ENCODE measurements around the gene GALNT2. TPM values are rescaled to one million over a fixed set of nuclear protein-coding genes. Genes with fewer than 3 reads are reported as not detected.

Gene GALNT2
- total and polyA plus RNA-seq, 2 experiments from 2014 or later, result 17.8 to 48.3 TPM

DNA sequence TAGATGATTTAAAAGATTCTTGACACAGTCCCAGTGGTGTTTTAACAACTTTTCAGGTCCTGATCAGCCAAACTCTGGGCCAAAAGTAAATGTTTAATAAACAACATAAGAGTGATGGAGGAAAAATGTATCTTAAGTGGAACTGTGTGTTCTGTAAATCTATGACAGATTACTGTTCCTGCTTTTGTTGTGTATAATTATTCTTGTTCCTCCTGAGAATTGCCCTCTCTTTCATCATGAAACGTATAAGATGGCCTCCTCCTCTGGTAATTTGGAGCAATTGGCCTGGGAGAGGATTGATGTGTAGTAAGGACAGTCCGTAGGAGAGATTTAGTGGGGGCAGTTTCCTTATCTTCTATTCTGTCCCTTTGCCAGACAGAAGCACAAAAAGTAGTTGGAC lies 34.5 kb downstream of the GALNT2 start:
- ATAC-seq, result no peak
- H3K36me3 Mint-ChIP-seq (ENCODE audit: low read depth), result peaks cover 3% of the 10 kb centered on the region; the same call in 1 of the 3 replicates
- H3K4me1 ChIP-seq (ENCODE audit: insufficient read depth), result peaks cover 42% of the 10 kb centered on the region

More for the DNA sequence above, 34.5 kb downstream of the GALNT2 start:
- Histone ChIP-seq H3K4me2 (peak overlapping the region; percentile 25; the same call in 1 of the 2 replicates), H2AFZ (no peak overlapping the region), H3F3A (replicated peaks; ENCODE audit: low read depth) (no peaks in the 10 kb centered on the region), H3K79me2 (replicated peaks; ENCODE audit: insufficient read depth) (peaks cover 92% of the 10 kb centered on the region), H3K36me3 (ENCODE audit: insufficient read depth) (no peaks in the 10 kb centered on the region), H3K27me3 (ENCODE audit: insufficient read depth) (no peaks in the 10 kb centered on the region), H3K9me2 (ENCODE audit: insufficient read depth) (no peaks in the 10 kb centered on the region), H3K4me3 (no peak overlapping the region), H3K27ac (ENCODE audit: low read depth) (peak overlapping the region; percentile 70; the same call in 1 of the 2 replicates), H4K20me1 (replicated peaks; ENCODE audit: insufficient read depth) (peaks cover 21% of the 10 kb centered on the region)
- Mint-ChIP-seq H3K27me3 (ENCODE audit: insufficient read depth, low read depth, poor library complexity) (peaks cover 10% of the 10 kb centered on the region), H3K4me3 (no peak overlapping the region), H3K4me1 (peaks cover 55% of the 10 kb centered on the region), H3K9me3 (no peaks in the 10 kb centered on the region), H3K27ac (0 out of 2 replicates have a peak overlapping the region, but pooled peaks have one; percentile 19)
- TF ChIP-seq, protein P1, sequence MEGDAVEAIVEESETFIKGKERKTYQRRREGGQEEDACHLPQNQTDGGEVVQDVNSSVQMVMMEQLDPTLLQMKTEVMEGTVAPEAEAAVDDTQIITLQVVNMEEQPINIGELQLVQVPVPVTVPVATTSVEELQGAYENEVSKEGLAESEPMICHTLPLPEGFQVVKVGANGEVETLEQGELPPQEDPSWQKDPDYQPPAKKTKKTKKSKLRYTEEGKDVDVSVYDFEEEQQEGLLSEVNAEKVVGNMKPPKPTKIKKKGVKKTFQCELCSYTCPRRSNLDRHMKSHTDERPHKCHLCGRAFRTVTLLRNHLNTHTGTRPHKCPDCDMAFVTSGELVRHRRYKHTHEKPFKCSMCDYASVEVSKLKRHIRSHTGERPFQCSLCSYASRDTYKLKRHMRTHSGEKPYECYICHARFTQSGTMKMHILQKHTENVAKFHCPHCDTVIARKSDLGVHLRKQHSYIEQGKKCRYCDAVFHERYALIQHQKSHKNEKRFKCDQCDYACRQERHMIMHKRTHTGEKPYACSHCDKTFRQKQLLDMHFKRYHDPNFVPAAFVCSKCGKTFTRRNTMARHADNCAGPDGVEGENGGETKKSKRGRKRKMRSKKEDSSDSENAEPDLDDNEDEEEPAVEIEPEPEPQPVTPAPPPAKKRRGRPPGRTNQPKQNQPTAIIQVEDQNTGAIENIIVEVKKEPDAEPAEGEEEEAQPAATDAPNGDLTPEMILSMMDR (conservative IDR thresholded peaks at IDR 0.05; ENCODE audit: low read depth in 2 of 2), result no peak
- no peak for TF ChIP-seq JUNB (IDR thresholded peaks at IDR 0.05; ENCODE audit: unreplicated experiment)
- no peak for TF ChIP-seq ZNF331 (CRISPR knock-in tag; IDR thresholded peaks at IDR 0.05; ENCODE audit: low read depth)
- no peak for TF ChIP-seq EZH2 (IDR thresholded peaks at IDR 0.05; ENCODE audit: low read depth, unreplicated experiment)
- TF ChIP-seq, protein P2, sequence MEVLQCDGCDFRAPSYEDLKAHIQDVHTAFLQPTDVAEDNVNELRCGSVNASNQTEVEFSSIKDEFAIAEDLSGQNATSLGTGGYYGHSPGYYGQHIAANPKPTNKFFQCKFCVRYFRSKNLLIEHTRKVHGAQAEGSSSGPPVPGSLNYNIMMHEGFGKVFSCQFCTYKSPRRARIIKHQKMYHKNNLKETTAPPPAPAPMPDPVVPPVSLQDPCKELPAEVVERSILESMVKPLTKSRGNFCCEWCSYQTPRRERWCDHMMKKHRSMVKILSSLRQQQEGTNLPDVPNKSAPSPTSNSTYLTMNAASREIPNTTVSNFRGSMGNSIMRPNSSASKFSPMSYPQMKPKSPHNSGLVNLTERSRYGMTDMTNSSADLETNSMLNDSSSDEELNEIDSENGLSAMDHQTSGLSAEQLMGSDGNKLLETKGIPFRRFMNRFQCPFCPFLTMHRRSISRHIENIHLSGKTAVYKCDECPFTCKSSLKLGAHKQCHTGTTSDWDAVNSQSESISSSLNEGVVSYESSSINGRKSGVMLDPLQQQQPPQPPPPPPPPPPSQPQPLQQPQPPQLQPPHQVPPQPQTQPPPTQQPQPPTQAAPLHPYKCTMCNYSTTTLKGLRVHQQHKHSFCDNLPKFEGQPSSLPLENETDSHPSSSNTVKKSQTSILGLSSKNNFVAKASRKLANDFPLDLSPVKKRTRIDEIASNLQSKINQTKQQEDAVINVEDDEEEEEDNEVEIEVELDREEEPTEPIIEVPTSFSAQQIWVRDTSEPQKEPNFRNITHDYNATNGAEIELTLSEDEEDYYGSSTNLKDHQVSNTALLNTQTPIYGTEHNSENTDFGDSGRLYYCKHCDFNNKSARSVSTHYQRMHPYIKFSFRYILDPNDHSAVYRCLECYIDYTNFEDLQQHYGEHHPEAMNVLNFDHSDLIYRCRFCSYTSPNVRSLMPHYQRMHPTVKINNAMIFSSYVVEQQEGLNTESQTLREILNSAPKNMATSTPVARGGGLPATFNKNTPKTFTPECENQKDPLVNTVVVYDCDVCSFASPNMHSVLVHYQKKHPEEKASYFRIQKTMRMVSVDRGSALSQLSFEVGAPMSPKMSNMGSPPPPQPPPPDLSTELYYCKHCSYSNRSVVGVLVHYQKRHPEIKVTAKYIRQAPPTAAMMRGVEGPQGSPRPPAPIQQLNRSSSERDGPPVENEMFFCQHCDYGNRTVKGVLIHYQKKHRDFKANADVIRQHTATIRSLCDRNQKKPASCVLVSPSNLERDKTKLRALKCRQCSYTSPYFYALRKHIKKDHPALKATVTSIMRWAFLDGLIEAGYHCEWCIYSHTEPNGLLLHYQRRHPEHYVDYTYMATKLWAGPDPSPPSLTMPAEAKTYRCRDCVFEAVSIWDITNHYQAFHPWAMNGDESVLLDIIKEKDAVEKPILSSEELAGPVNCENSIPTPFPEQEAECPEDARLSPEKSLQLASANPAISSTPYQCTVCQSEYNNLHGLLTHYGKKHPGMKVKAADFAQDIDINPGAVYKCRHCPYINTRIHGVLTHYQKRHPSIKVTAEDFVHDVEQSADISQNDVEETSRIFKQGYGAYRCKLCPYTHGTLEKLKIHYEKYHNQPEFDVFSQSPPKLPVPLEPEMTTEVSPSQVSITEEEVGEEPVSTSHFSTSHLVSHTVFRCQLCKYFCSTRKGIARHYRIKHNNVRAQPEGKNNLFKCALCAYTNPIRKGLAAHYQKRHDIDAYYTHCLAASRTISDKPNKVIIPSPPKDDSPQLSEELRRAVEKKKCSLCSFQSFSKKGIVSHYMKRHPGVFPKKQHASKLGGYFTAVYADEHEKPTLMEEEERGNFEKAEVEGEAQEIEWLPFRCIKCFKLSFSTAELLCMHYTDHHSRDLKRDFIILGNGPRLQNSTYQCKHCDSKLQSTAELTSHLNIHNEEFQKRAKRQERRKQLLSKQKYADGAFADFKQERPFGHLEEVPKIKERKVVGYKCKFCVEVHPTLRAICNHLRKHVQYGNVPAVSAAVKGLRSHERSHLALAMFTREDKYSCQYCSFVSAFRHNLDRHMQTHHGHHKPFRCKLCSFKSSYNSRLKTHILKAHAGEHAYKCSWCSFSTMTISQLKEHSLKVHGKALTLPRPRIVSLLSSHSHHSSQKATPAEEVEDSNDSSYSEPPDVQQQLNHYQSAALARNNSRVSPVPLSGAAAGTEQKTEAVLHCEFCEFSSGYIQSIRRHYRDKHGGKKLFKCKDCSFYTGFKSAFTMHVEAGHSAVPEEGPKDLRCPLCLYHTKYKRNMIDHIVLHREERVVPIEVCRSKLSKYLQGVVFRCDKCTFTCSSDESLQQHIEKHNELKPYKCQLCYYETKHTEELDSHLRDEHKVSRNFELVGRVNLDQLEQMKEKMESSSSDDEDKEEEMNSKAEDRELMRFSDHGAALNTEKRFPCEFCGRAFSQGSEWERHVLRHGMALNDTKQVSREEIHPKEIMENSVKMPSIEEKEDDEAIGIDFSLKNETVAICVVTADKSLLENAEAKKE (CRISPR knock-in tag; IDR thresholded peaks at IDR 0.05), result no peak
- no peak for TF ChIP-seq EZH2phosphoT487 (IDR thresholded peaks at IDR 0.05; ENCODE audit: unreplicated experiment)
- TF ChIP-seq REST (IDR thresholded peaks at IDR 0.05; ENCODE audit: unreplicated experiment), result no peak
- no peak for TF ChIP-seq POLR2AphosphoS5 (IDR thresholded peaks at IDR 0.05; ENCODE audit: low read depth)
- TF ChIP-seq CREB1 (CRISPR knock-in tag; IDR thresholded peaks at IDR 0.05; ENCODE audit: low read depth), result no peak
- no peak for TF ChIP-seq ZNF114 (CRISPR knock-in tag; IDR thresholded peaks at IDR 0.05)
- TF ChIP-seq NANOG (IDR thresholded peaks at IDR 0.05; ENCODE audit: borderline replicate concordance), result no peak
- no peak for DNase-seq (ENCODE audit: low spot score)

All from GM23338 (cell line).